HEK293 (cell line): ENCODE measurements around the gene KYAT1.

Experiments used
- CTCF ChIA-PET: fragments of 350-600 bp; formaldehyde crosslinking; extraction: SDS; loops from one replicate; lab custom pipeline; 2021; ENCODE audit warnings: antibody characterized with exemption; lab: Yijun Ruan, JAX
- POLR2A ChIA-PET: fragments of 300-600 bp; formaldehyde crosslinking; extraction: SDS; loops from one replicate; lab custom pipeline; 2020; ENCODE audit warnings: antibody characterized with exemption, inconsistent platforms; lab: Yijun Ruan, JAX
- H3K27ac ChIP-seq: fragments of 200-500 bp; sonication (Bioruptor generic); 2 replicates; pipeline ENCODE4 v1.5.1; 2014; ENCODE audit warnings: low read depth, low read length, control low read depth, inconsistent platforms; ENCODE audit errors: extremely low read depth
- H3K36me3 ChIP-seq, 2 experiments: fragments of 200-500 bp in 1 of 2; sonication (Bioruptor generic) in 1 of 2; 1 replicate in 1 of 2; 2 replicates in 1 of 2; pipeline ENCODE4 v1.5.1; 2014 to 2017; ENCODE audit warnings: inconsistent platforms in 2 of 2, low read length in 2 of 2; ENCODE audit not compliant: control insufficient read depth in 2 of 2, insufficient read depth in 1 of 2
- H3K4me1 ChIP-seq: fragments of 200-500 bp; sonication (Bioruptor generic); 2 replicates; pipeline ENCODE4 v1.5.1; 2014; ENCODE audit warnings: mild to moderate bottlenecking, low read length, inconsistent platforms; ENCODE audit not compliant: control insufficient read depth, insufficient read depth
- H3K4me3 ChIP-seq: 2 replicates; pipeline ENCODE4 v1.5.1; 2011; ENCODE audit warnings: low read depth, mild to moderate bottlenecking, control low read depth, low read length, moderate library complexity
- H3K9me3 ChIP-seq: fragments of 200-500 bp; sonication (Bioruptor generic); 2 replicates; pipeline ENCODE4 v1.5.1; 2014; ENCODE audit warnings: low read depth, low read length, inconsistent platforms; ENCODE audit not compliant: control insufficient read depth, insufficient read depth
- GLI4 ChIP-seq: fragments of 450-650 bp; formaldehyde crosslinking; IDR thresholded peaks from 2 replicates; pipeline ENCODE4 v1.5.1; 2016; ENCODE audit warnings: missing biosample characterization, missing genetic modification characterization
- MZF1 ChIP-seq: fragments of 450-650 bp; formaldehyde crosslinking; IDR thresholded peaks from 2 replicates; pipeline ENCODE4 v1.5.1; 2017; ENCODE audit warnings: missing biosample characterization, missing genetic modification characterization, borderline replicate concordance
- PRDM4 ChIP-seq: fragments of 450-650 bp; formaldehyde crosslinking; IDR thresholded peaks from 2 replicates; pipeline ENCODE4 v1.5.1; 2017; ENCODE audit warnings: missing biosample characterization, missing genetic modification characterization
- SP3 ChIP-seq: fragments of 450-650 bp; formaldehyde crosslinking; IDR thresholded peaks from 2 replicates; pipeline ENCODE4 v1.5.1; 2016; ENCODE audit warnings: missing biosample characterization, missing genetic modification characterization
- YY1 ChIP-seq: fragments of 450-650 bp; formaldehyde crosslinking; IDR thresholded peaks from 2 replicates; pipeline ENCODE4 v1.5.1; 2018; ENCODE audit warnings: missing biosample characterization, missing genetic modification characterization
- ZBTB48 ChIP-seq: fragments of 450-650 bp; formaldehyde crosslinking; IDR thresholded peaks from 2 replicates; pipeline ENCODE4 v1.5.1; 2016; ENCODE audit warnings: missing biosample characterization, missing genetic modification characterization
- ZBTB6 ChIP-seq: fragments of 450-650 bp; formaldehyde crosslinking; IDR thresholded peaks from 2 replicates; pipeline ENCODE4 v1.5.1; 2017; ENCODE audit warnings: missing biosample characterization, missing genetic modification characterization
- ZFHX2 ChIP-seq: fragments of 450-650 bp; formaldehyde crosslinking; conservative IDR thresholded peaks from 2 replicates; pipeline ENCODE4 v1.5.1; 2016; ENCODE audit warnings: missing biosample characterization, missing genetic modification characterization
- ZNF114 ChIP-seq: fragments of 450-650 bp; formaldehyde crosslinking; IDR thresholded peaks from 2 replicates; pipeline ENCODE4 v1.5.0; 2017; ENCODE audit warnings: missing biosample characterization, missing genetic modification characterization
- ZNF121 ChIP-seq: fragments of 450-650 bp; formaldehyde crosslinking; IDR thresholded peaks from 2 replicates; pipeline ENCODE4 v1.5.1; 2016; ENCODE audit warnings: missing biosample characterization, missing genetic modification characterization
- ZNF133 ChIP-seq: fragments of 450-650 bp; formaldehyde crosslinking; IDR thresholded peaks from 2 replicates; pipeline ENCODE4 v1.5.1; 2016; ENCODE audit warnings: missing biosample characterization, missing genetic modification characterization
- ZNF169 ChIP-seq: fragments of 450-650 bp; formaldehyde crosslinking; IDR thresholded peaks from 2 replicates; pipeline ENCODE4 v1.5.1; 2016; ENCODE audit warnings: missing biosample characterization, missing genetic modification characterization
- ZNF324 ChIP-seq: fragments of 450-650 bp; formaldehyde crosslinking; IDR thresholded peaks from 2 replicates; pipeline ENCODE4 v1.5.1; 2016; ENCODE audit warnings: missing biosample characterization, missing genetic modification characterization
- ZNF341 ChIP-seq: fragments of 450-650 bp; formaldehyde crosslinking; IDR thresholded peaks from 2 replicates; pipeline ENCODE4; 2016; ENCODE audit warnings: low read depth, missing biosample characterization, missing genetic modification characterization
- ZNF354C ChIP-seq: fragments of 450-650 bp; formaldehyde crosslinking; IDR thresholded peaks from 2 replicates; pipeline ENCODE4 v1.5.1; 2016; ENCODE audit warnings: missing biosample characterization, missing genetic modification characterization, low read depth, borderline replicate concordance
- ZNF558 ChIP-seq: fragments of 450-650 bp; formaldehyde crosslinking; IDR thresholded peaks from 2 replicates; pipeline ENCODE4 v1.5.1; 2016; ENCODE audit warnings: missing biosample characterization, missing genetic modification characterization
- ZNF580 ChIP-seq: fragments of 450-650 bp; formaldehyde crosslinking; IDR thresholded peaks from 2 replicates; pipeline ENCODE4 v1.5.1; 2016; ENCODE audit warnings: missing biosample characterization, missing genetic modification characterization
- ZNF600 ChIP-seq: fragments of 450-650 bp; formaldehyde crosslinking; IDR thresholded peaks from 2 replicates; pipeline ENCODE4 v1.5.1; 2016; ENCODE audit warnings: missing biosample characterization, missing genetic modification characterization
- ZNF654 ChIP-seq: fragments of 450-650 bp; formaldehyde crosslinking; IDR thresholded peaks from 2 replicates; pipeline ENCODE4 v1.5.1; 2016; ENCODE audit warnings: low read depth, missing biosample characterization, missing genetic modification characterization
- ZNF692 ChIP-seq: fragments of 450-650 bp; formaldehyde crosslinking; IDR thresholded peaks from 2 replicates; pipeline ENCODE4 v1.5.1; 2016; ENCODE audit warnings: missing biosample characterization, missing genetic modification characterization
- ZSCAN18 ChIP-seq: fragments of 450-650 bp; formaldehyde crosslinking; IDR thresholded peaks from 2 replicates; pipeline ENCODE4 v1.5.1; 2016; ENCODE audit warnings: missing biosample characterization, missing genetic modification characterization
- ZSCAN30 ChIP-seq: fragments of 450-650 bp; IDR thresholded peaks from 2 replicates; pipeline ENCODE4 v1.5.1; 2018; ENCODE audit warnings: missing biosample characterization, mild to moderate bottlenecking, missing genetic modification characterization, moderate library complexity
- TF ChIP-seq, protein P1 (sequence below): fragments of 450-650 bp; formaldehyde crosslinking; IDR thresholded peaks from 2 replicates; pipeline ENCODE4 v1.5.1; 2016; ENCODE audit warnings: missing biosample characterization, missing genetic modification characterization

Gene KYAT1

DNA sequence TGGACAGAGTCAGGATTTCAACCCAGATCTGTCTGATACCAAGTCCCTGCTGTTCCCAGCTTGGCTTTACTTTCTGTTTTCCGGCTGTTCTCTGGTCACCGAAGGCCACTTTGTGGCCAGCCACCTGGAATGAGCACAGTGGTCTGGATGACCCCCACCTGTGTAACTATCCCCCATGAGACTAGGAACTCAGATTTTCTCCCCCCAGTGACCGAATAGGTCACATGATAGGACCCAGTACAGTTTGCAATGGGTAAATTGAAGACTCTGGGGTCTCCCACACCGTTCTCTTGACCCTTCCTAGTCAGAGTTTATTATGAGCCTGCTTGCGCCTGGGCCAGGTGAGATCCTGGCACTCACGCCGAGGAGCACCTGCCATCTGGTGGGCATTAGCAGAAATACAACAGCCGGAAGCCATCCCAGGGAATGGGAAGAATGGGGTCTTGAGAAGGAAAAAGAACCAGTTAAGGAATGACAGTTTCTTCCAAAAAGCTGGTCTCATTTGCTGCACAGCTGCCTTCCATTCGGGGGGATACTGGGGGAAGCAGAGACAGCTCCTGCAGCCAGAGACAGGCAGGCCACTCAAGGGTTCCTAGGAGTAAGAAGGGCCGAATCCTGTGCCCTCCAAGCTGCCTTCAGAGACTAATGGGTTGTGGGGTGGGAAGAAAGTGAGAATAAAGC, 46.1 kb upstream of the KYAT1 start (continued):
- TF ChIP-seq ZNF654 (peak; percentile 90), ZSCAN18 (tag by site-specific recombination) (no peak), ZNF354C (tag by site-specific recombination) (no peak), ZNF558 (tag by site-specific recombination) (no peak), ZNF169 (tag by site-specific recombination) (no peak), ZNF580 (tag by site-specific recombination) (no peak), SP3 (no peak), GLI4 (tag by site-specific recombination) (no peak)
- TF ChIP-seq, protein P1, sequence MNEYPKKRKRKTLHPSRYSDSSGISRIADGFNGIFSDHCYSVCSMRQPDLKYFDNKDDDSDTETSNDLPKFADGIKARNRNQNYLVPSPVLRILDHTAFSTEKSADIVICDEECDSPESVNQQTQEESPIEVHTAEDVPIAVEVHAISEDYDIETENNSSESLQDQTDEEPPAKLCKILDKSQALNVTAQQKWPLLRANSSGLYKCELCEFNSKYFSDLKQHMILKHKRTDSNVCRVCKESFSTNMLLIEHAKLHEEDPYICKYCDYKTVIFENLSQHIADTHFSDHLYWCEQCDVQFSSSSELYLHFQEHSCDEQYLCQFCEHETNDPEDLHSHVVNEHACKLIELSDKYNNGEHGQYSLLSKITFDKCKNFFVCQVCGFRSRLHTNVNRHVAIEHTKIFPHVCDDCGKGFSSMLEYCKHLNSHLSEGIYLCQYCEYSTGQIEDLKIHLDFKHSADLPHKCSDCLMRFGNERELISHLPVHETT (tag by site-specific recombination): no peak

GRCh38 chr9:128923493-128923883, 41.7 kb upstream of the KYAT1 start:
- Histone ChIP-seq H3K4me3 (no peak overlapping the region), H3K27ac (no peak overlapping the region), H3K9me3 (no peaks in the 10 kb centered on the region), H3K36me3 (no peaks in the 10 kb centered on the region), H3K4me1 (no peaks in the 10 kb centered on the region)
- POLR2A ChIA-PET: no interaction called here
- TF ChIP-seq MZF1 (tag by site-specific recombination): peak; percentile 96
- TF ChIP-seq ZNF600: no peak
- CTCF ChIA-PET: interaction anchor here (1.1 to 3.0 kb wide), 4 partner anchors 60 to 190 kb away, joined by 3 to 12 read pairs (median 8); partner anchors contain the start of gene ENDOG

DNA sequence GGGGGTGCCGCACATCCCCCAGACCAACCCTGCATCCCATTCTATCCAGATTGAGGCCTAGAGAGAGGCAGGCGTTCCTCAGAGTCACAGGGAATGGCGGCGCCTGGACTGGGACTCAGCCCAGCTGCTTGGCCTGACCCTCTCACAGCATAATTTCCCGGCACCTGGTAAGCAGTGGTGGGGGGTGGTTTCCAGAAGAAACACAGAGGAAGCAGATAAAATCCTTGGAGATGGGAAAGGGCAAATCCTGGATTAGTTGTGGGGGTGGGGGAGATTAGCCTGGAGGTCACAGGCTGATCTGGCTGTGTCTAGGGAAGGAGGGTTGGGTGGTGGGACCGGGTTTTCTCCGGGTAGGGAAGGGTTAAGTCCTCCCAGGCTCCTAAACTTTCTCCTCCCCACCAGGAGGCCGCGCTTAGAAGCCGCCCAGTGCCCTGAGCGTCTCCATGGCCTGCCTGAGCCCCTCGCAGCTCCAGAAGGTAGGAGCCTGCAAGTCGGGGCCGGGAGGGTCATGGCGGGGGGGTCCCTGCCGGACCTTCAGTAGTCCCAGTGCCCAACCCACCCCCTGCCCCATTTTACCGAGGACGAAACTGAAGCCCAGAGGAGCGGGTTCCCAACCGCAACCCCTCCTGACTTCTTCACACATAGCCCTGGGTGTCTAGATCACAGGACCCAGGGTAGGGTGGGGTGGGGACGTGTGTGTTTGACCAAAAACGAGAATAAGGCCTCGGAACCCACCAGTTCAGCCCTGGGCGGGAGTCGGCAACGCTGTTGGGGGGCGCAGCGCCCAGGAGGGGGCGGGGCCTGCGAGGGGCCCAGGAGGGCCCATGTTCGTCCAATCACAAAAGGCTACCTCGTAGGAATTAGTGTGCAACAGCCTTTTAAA, 40.4 kb upstream of the KYAT1 start:
- Histone ChIP-seq H3K9me3 (no peaks in the 10 kb centered on the region), H3K4me3 (peak overlapping the region; percentile 15), H3K36me3 (peaks cover 0 to 11% of the 10 kb centered on the region in 2 experiments; a peak in 1 of 3 replicates), H3K27ac (no peak overlapping the region), H3K4me1 (no peaks in the 10 kb centered on the region)
- CTCF ChIA-PET: interaction anchor here (0.9 to 1.5 kb wide), 4 partner anchors 104 to 189 kb away, joined by 3 to 5 read pairs (median 4); partner anchors contain the start of gene ENDOG
- POLR2A ChIA-PET: no interaction called here
- TF ChIP-seq ZNF324 (tag by site-specific recombination) (0 out of 2 replicates have a peak, but pooled peaks have one; percentile 33), PRDM4 (tag by site-specific recombination) (peak; percentile 34; the same call in 1 of the 2 replicates), ZNF133 (no peak), GLI4 (tag by site-specific recombination) (no peak), ZNF114 (tag by site-specific recombination) (no peak), ZBTB6 (tag by site-specific recombination) (peak; percentile 96), ZFHX2 (tag by site-specific recombination) (no peak), ZBTB48 (peak; percentile 41; the same call in 1 of the 2 replicates), ZNF341 (peak; percentile 32; the same call in 1 of the 2 replicates), YY1 (tag by site-specific recombination) (0 out of 2 replicates have a peak, but pooled peaks have one; percentile 23), ZNF692 (tag by site-specific recombination) (peak; percentile 63; the same call in 1 of the 2 replicates), ZNF121 (tag by site-specific recombination) (no peak), ZSCAN30 (tag by site-specific recombination) (no peak)
